Erythroblast (primary cell): ENCODE measurements around the gene TARP.

ENCODE experiments used
- DNase-seq, 2 experiments: peaks; one replicate each; lab custom pipeline; 2025; lab: John Stamatoyannopoulos, UW
- GATA1 ChIP-seq: IDR thresholded peaks from 2 replicates; pipeline ENCODE4 v1.6.1; 2011; ENCODE audit warnings: low read depth, mild to moderate bottlenecking, control low read depth, low read length, moderate library complexity
- POLR2A ChIP-seq: IDR thresholded peaks from 2 replicates; pipeline ENCODE4 v1.6.1; 2011; ENCODE audit warnings: mild to moderate bottlenecking, low read length

Gene TARP

DNA sequence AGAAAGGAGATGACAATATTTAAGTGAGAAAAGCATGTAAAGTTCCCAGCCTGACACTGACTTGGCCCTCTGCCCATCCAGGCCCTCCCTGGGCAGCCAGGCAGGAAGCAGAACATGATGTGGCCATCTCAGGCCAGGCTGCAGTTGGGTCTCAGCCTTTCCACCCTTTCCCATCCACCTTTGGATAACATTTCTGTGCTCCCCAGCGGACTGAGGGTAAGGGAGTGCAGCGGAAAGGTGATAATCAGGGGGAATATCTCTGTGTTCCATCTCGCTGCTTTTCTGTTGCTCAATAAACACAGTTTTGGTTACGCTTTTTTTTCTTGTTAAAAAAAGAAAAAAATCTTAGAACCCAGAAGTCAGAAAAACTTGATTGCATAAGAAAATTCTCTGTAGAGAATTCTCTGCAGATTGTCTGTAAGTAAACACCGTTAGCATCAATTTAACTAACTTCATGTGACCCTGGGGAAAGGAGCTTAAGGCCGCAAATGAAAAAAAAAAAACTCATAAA, 37.2 kb upstream of the TARP start:
- no peak for DNase-seq

GRCh38 chr7:38309555-38309954, 36.1 kb upstream of the TARP start:
- TF ChIP-seq GATA1 = no peak
- TF ChIP-seq POLR2A = no peak
- no peak for DNase-seq

More for the DNA sequence above, 37.2 kb upstream of the TARP start:
- TF ChIP-seq POLR2A (no peak), GATA1 (no peak)

- no peak for DNase-seq
Measured at GRCh38 chr7:38308140-38308539, 34.7 kb upstream of the TARP start.

DNA sequence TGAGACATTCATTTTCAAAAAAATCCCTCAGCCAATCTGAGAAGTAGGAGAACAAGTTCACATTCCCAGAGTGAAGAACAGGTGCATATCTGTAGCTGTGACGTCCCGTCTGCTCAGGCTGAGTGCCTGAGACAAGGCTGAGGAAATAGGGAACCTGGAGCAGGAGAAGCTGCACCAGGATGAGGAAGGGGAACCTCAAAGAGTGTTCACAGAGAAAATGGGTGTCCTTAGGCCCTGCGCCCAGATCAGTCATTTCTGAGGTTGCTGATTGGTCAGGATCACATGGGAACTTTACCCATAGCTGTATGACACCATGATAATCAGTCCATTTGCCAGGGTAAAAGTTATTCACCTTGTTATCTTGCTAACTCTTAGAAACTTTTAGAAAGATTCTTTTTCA, 34.2 kb upstream of the TARP start:
- no peak for TF ChIP-seq GATA1
- no peak for DNase-seq

More at GRCh38 chr7:38308140-38308539, 34.7 kb upstream of the TARP start:
- TF ChIP-seq GATA1 (no peak), POLR2A (no peak)

- DNase-seq = no peak
Measured at GRCh38 chr7:38306914-38307313, 33.5 kb upstream of the TARP start.

DNA sequence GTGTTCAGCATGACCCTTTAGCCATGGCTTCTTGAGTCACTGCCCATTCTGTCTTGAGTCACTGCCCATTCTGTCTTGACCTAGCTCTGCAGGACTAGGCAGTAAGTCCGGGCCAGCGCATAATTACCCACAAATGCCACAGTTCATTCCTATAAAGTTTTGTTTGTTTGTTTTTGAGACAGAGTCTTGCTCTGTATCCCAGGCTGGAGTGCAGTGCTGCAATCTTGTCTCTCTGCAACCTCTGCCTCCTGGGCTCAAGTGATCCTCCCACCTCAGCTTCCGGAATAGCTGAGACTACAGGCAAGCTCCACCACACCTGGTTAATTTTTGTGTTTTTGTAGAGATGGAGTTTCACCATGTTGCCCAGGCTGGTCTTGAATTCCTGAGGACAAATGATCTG, 32.7 kb upstream of the TARP start:
- TF ChIP-seq GATA1 (no peak), POLR2A (no peak)
- no peak for DNase-seq

More at GRCh38 chr7:38306914-38307313, 33.5 kb upstream of the TARP start:
- TF ChIP-seq GATA1 = no peak
- TF ChIP-seq POLR2A = no peak

GRCh38 chr7:38303866-38304265, 30.4 kb upstream of the TARP start:
- DNase-seq = no peak
- no peak for TF ChIP-seq GATA1
- TF ChIP-seq POLR2A = no peak

DNA sequence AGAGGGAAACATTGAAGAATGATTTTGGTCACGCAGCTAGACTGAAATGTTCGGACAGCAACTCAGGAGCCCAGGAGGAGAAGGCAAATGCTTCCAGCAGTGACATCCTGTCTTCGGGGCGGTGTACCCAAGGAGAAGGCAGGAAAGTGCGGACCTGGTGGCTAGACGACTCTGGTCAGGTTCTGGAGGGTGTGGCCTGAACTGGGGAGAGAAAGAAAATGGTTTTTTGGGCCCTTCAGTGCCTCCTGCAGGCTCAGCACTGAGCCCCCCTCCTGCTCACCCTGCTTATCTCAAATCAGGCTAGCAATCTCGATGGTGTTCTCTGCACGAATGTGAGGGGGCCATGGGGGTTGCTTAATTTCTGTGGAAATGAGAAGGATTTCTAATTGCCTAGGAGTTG, 26.7 kb upstream of the TARP start:
- no peak for DNase-seq
- TF ChIP-seq POLR2A (no peak), GATA1 (no peak)

GRCh38 chr7:38299275-38299931, 26.0 kb upstream of the TARP start:
- TF ChIP-seq POLR2A (no peak), GATA1 (no peak)

DNA sequence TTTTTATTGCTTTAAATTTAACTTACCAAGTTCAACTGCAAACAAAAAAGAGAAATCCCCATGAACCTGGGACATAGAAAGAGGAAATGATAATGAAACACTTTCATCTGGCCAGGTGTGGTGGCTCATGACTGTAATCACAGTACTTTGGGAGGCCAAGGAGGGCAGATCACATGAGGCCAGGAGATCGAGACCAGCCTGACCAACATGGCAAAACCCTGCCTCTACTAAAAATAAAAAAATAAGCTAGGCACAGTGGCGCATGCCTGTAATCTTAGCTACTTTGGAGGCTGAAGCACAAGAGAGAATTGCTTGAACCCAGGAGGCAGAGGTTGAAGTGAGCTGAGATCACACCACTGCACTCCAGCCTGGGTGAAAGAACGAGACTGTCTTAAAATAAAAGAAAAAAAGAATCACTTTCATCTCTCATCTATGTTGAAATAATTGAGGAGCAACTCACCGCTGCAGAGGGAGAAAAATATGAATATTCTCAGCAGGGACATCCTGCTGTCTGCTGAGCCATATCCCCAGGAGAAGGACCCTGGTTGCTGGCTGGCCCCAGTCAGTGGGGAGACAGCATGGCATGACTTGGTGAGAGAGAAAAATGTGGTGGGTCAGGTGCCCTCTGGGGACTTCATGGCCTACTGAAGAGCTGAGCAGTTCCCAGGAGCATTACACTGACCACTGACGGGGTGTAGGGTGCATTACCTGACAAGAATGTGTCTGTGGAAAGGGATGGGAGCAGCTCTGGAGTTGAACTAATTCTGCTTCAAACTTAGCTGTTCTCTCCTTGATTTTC, 22.8 kb upstream of the TARP start:
- TF ChIP-seq POLR2A = no peak
- no peak for TF ChIP-seq GATA1
- no peak for DNase-seq

More at GRCh38 chr7:38299275-38299931, 26.0 kb upstream of the TARP start:
- no peak for DNase-seq

DNA sequence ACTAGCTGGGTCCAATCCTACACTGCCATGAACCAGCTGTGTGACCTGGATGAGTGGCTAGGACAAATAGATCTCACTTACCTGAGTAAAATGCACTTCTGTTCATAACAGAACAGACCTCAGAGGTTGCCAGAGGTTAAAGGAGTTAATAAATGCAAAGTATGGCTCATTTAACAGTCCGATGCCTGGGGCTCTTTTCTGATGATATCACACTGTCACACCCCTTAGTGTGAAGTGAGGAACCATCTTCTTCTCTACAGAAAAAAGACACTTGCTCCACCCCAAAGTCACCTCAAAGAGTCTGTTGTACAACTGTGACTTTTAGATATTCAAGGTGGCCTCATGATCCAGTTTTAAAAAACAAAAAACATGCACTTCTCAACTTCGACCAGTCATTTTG, 21.5 kb upstream of the TARP start:
- TF ChIP-seq POLR2A = no peak
- no peak for TF ChIP-seq GATA1
- DNase-seq = no peak

DNA sequence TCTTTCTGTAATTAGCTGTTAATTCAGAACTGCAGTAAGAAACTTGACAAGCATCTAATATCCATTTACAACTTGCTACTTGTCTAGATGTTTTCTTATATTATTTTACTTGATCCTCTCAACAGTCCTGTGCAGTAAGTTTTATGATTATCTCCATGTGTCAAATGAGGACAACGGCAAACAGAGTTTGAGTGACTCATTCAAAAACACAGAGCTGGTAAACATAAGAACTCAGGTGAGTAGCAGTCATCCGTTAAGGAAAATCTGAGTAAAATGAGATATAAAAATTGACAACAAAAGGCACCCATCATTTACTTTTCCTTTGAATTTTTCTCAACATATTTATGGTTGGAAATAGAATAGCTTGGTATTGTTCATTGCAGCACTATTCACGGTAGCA, 19.0 kb upstream of the TARP start:
- TF ChIP-seq POLR2A (no peak), GATA1 (no peak)
- no peak for DNase-seq

DNA sequence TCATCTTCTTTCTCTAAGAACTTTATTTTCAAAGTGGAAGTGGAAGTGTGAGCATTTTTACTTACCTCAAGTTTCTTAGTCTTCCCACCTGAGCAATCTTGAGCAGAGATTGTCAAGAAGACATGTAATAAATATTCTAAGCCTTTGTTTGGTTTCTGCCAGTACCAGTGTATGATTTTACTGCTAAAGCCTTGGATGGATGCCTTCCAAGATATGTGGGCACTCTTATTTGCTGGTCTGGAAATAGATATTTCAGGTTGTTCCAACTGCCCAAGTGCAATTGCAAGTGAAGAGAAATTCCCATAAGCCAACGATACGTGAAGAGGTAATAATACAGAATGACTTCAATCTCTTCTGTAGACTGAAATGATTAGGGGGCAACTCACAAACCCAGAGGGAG, 18.2 kb upstream of the TARP start:
- no peak for TF ChIP-seq POLR2A
- no peak for TF ChIP-seq GATA1
- no peak for DNase-seq

DNA sequence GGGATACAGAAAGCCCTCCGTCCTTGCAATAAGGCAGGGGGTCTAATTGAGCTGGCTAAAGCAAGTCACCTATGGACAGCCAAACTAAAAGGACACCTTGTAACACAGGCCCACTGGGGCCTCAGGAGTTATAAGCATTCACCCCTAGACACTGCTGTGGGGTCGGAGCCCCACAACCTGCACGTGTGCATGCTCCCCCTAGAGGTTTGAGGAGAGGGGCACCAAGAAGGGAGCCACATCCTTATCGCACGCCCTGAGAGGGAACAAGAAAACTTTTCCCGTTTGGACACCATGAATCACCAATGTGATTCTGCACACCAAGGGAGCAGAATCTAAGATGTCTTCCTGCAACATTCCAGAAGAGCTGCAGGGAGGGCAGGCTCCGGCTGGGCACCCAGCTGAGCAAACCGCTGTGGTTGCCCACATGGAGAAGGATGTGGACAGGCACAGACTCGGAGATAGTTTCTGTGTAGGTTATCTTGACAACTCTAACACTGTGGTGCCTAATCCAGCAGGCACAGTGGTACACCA, 17.7 kb upstream of the TARP start:
- no peak for DNase-seq
- TF ChIP-seq POLR2A (no peak), GATA1 (no peak)
